Measurements from ENCODE around the gene OOSP4A. TPM values are rescaled to one million over a fixed set of nuclear protein-coding genes. Genes with fewer than 3 reads are reported as not detected.

Gene OOSP4A
- polyA plus RNA-seq, 2 of the 4 experiments (the other 2 are of a cell fraction) = not detected

DNA sequence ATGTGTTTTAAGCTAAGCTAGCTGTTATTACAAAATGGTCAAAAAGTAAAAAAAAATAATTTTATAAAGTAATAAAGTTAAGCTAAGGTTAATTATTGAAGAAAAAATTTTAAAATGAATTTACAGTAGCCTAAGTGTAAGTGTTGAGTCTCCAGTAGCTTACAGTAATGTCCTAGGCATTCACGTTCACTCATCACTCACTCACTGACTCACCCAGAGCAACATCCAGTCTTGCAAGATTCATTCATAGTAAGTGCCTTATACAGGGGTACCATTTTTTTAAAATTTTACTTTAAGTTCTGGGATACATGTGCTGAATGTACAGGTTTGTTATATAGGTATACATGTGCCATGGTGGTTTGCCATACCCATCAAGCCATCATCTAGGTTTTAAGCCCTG is 41.5 kb downstream of the OOSP4A start:
- H3K27ac ChIP-seq = no peak overlapping the region
- H3K9me3 ChIP-seq = no peaks in the 10 kb centered on the region
- DNase-seq (ENCODE audit: low read depth in 1 of 2, low spot score in 1 of 2) (no peak), ATAC-seq (no peak), FAIRE-seq (no peak)
- H3K4me3 ChIP-seq = no peak overlapping the region
- no peak for TF ChIP-seq JUN (IDR thresholded peaks at IDR 0.05)
- no peak for TF ChIP-seq ZFP36 (IDR thresholded peaks at IDR 0.05; ENCODE audit: borderline replicate concordance, partially characterized antibody)
- TF ChIP-seq, protein P1, sequence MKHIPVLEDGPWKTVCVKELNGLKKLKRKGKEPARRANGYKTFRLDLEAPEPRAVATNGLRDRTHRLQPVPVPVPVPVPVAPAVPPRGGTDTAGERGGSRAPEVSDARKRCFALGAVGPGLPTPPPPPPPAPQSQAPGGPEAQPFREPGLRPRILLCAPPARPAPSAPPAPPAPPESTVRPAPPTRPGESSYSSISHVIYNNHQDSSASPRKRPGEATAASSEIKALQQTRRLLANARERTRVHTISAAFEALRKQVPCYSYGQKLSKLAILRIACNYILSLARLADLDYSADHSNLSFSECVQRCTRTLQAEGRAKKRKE (CRISPR knock-in tag; IDR thresholded peaks at IDR 0.05; ENCODE audit: low read depth) = no peak
- TF ChIP-seq, protein P2, sequence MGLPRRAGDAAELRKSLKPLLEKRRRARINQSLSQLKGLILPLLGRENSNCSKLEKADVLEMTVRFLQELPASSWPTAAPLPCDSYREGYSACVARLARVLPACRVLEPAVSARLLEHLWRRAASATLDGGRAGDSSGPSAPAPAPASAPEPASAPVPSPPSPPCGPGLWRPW (IDR thresholded peaks at IDR 0.05) = no peak
- no peak for TF ChIP-seq NFE2L2 (conservative IDR thresholded peaks at IDR 0.05; ENCODE audit: low read length)
- TF ChIP-seq JUNB (IDR thresholded peaks at IDR 0.05) = no peak
- TF ChIP-seq ZC3H11A (IDR thresholded peaks at IDR 0.05) = no peak
- TF ChIP-seq ZNF302 (CRISPR knock-in tag; IDR thresholded peaks at IDR 0.05) = no peak
- no peak for TF ChIP-seq RARB (CRISPR knock-in tag; IDR thresholded peaks at IDR 0.05)
- TF ChIP-seq CBX8 (IDR thresholded peaks at IDR 0.05) = no peak
- TF ChIP-seq EHMT2 (IDR thresholded peaks at IDR 0.05; ENCODE audit: low read depth) = no peak
- no peak for TF ChIP-seq MAFK (IDR thresholded peaks at IDR 0.05; ENCODE audit: partially characterized antibody)
- no peak for TF ChIP-seq GATA3 (IDR thresholded peaks at IDR 0.05; ENCODE audit: borderline replicate concordance)
- H3K4me2 ChIP-seq = no peak overlapping the region
- WGBS (ENCODE audit: missing lambda C conversion rate) = 33% methylated on average over 1 of the region's 1 CpG
- H3K4me1 ChIP-seq = no peaks in the 10 kb centered on the region
- CTCF ChIA-PET = no interaction called here
- POLR2A ChIA-PET = no interaction called here

DNA sequence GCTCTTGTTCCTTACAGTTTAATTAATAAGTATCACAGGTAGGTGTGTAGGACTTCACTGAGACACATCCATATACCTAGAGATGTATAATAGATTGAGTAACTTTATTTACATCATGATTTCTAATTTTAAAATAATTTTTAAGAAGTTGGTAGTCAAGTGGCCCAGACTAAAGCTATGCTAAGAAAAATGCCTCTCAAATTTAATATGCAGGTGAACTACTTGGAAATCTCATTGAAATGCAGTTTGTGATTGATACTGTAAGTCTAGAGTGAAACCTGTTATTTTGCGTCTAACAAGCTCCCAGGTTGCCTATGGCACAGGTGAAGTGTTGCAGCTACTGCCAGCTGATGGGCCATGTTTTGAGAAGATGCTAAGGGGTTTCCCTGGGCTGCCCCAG is 53.0 kb downstream of the OOSP4A start, which contains the start of gene OOSP4B:
Gene OOSP4B, plus strand, starts transcription at position 301 of the 400 bp plus-strand sequence.
- H3K4me3 ChIP-seq = no peak within 1 kb of the TSS
- FAIRE-seq = no peak
- ATAC-seq = no peak
- H3K9me3 ChIP-seq = no peaks in the 10 kb centered on the region
- WGBS (ENCODE audit: missing lambda C conversion rate) = 5% methylated on average over 1 of the region's 1 CpG
- no peak for TF ChIP-seq MAZ (IDR thresholded peaks at IDR 0.05; ENCODE audit: borderline replicate concordance, low read depth, low read length)
- TF ChIP-seq ZSCAN20 (CRISPR knock-in tag; IDR thresholded peaks at IDR 0.05) = no peak
- TF ChIP-seq CBX2 (IDR thresholded peaks at IDR 0.05; ENCODE audit: borderline replicate concordance, low read depth) = no peak
- no peak for TF ChIP-seq HDAC2 (IDR thresholded peaks at IDR 0.05)
- TF ChIP-seq HOXB13 (CRISPR knock-in tag; IDR thresholded peaks at IDR 0.05; ENCODE audit: low read depth) = no peak
- TF ChIP-seq TFCP2L1 (CRISPR knock-in tag; IDR thresholded peaks at IDR 0.05) = no peak
- no peak for TF ChIP-seq RAD21 (conservative IDR thresholded peaks at IDR 0.05 in 1 of 2, IDR thresholded peaks at IDR 0.05 in 1 of 2)
- no peak for TF ChIP-seq RNF2 (IDR thresholded peaks at IDR 0.05; ENCODE audit: borderline replicate concordance, low read depth)
- no peaks in the 10 kb centered on the region for H3K4me1 ChIP-seq
- no peak within 1 kb of the TSS for H3K4me2 ChIP-seq
- no peak for DNase-seq (ENCODE audit: low read depth in 1 of 2, low spot score in 1 of 2)
- no peak within 1 kb of the TSS for H3K27ac ChIP-seq
- ChIA-PET POLR2A (no interaction called here), CTCF (no interaction called here)

DNA sequence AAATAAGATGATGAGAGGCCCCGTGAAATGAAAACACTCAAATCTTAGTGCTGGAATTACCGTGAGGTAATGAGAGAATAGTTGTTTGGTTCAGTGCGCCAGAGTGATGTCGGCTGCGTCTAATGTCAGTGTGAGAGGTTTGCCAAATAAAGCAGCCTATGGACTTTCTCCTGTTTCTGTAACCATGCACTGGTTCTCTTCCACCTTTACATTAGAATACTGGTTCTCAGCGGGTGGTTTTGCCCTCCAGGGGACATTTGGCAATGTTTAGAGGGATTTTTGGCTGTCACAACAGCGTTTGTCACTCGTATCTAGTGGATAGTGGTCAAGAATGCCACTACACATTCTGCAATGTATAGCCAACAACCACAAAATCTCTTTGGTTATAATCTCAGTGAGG is 54.2 kb downstream of the OOSP4A start:
- no peak for TF ChIP-seq FOSB (CRISPR knock-in tag; IDR thresholded peaks at IDR 0.05)
- TF ChIP-seq RCOR1 (IDR thresholded peaks at IDR 0.05; ENCODE audit: low read depth, low read length) = no peak
- no peak for TF ChIP-seq NPAS2 (CRISPR knock-in tag; IDR thresholded peaks at IDR 0.05; ENCODE audit: borderline replicate concordance)
- TF ChIP-seq, protein P3, sequence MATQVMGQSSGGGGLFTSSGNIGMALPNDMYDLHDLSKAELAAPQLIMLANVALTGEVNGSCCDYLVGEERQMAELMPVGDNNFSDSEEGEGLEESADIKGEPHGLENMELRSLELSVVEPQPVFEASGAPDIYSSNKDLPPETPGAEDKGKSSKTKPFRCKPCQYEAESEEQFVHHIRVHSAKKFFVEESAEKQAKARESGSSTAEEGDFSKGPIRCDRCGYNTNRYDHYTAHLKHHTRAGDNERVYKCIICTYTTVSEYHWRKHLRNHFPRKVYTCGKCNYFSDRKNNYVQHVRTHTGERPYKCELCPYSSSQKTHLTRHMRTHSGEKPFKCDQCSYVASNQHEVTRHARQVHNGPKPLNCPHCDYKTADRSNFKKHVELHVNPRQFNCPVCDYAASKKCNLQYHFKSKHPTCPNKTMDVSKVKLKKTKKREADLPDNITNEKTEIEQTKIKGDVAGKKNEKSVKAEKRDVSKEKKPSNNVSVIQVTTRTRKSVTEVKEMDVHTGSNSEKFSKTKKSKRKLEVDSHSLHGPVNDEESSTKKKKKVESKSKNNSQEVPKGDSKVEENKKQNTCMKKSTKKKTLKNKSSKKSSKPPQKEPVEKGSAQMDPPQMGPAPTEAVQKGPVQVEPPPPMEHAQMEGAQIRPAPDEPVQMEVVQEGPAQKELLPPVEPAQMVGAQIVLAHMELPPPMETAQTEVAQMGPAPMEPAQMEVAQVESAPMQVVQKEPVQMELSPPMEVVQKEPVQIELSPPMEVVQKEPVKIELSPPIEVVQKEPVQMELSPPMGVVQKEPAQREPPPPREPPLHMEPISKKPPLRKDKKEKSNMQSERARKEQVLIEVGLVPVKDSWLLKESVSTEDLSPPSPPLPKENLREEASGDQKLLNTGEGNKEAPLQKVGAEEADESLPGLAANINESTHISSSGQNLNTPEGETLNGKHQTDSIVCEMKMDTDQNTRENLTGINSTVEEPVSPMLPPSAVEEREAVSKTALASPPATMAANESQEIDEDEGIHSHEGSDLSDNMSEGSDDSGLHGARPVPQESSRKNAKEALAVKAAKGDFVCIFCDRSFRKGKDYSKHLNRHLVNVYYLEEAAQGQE (IDR thresholded peaks at IDR 0.05) = no peak
- TF ChIP-seq, protein P4, sequence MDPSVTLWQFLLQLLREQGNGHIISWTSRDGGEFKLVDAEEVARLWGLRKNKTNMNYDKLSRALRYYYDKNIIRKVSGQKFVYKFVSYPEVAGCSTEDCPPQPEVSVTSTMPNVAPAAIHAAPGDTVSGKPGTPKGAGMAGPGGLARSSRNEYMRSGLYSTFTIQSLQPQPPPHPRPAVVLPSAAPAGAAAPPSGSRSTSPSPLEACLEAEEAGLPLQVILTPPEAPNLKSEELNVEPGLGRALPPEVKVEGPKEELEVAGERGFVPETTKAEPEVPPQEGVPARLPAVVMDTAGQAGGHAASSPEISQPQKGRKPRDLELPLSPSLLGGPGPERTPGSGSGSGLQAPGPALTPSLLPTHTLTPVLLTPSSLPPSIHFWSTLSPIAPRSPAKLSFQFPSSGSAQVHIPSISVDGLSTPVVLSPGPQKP (IDR thresholded peaks at IDR 0.05; ENCODE audit: low read depth, low read length) = no peak
- no peak for TF ChIP-seq RARB (CRISPR knock-in tag; IDR thresholded peaks at IDR 0.05)
- TF ChIP-seq JUN (IDR thresholded peaks at IDR 0.05) = no peak
- no peak for TF ChIP-seq CBX2 (IDR thresholded peaks at IDR 0.05; ENCODE audit: borderline replicate concordance, low read depth)
- TF ChIP-seq PHF8 (IDR thresholded peaks at IDR 0.05; ENCODE audit: borderline replicate concordance, low read depth) = no peak
- TF ChIP-seq SMC3 (IDR thresholded peaks at IDR 0.05) = no peak
- TF ChIP-seq, protein P5, sequence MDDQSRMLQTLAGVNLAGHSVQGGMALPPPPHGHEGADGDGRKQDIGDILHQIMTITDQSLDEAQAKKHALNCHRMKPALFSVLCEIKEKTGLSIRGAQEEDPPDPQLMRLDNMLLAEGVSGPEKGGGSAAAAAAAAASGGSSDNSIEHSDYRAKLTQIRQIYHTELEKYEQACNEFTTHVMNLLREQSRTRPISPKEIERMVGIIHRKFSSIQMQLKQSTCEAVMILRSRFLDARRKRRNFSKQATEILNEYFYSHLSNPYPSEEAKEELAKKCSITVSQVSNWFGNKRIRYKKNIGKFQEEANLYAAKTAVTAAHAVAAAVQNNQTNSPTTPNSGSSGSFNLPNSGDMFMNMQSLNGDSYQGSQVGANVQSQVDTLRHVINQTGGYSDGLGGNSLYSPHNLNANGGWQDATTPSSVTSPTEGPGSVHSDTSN (IDR thresholded peaks at IDR 0.05) = no peak
- ChIA-PET POLR2A (no interaction called here), CTCF (no interaction called here)
- H3K4me2 ChIP-seq = no peak overlapping the region
- H3K9me3 ChIP-seq = no peaks in the 10 kb centered on the region
- no peaks in the 10 kb centered on the region for H3K4me1 ChIP-seq
- no peak overlapping the region for H3K4me3 ChIP-seq
- no peak for FAIRE-seq
- whole genome bisulfite sequencing (ENCODE audit: missing lambda C conversion rate) = 10% methylated on average over 8 of the region's 8 CpGs
- H3K27ac ChIP-seq = no peak overlapping the region
- no peak for ATAC-seq
- DNase-seq (ENCODE audit: low read depth in 1 of 2, low spot score in 1 of 2) = no peak

Data from A549 (cell line).